ENCODE results near the gene SLC25A39.

The SLC25A39 gene

DNA sequence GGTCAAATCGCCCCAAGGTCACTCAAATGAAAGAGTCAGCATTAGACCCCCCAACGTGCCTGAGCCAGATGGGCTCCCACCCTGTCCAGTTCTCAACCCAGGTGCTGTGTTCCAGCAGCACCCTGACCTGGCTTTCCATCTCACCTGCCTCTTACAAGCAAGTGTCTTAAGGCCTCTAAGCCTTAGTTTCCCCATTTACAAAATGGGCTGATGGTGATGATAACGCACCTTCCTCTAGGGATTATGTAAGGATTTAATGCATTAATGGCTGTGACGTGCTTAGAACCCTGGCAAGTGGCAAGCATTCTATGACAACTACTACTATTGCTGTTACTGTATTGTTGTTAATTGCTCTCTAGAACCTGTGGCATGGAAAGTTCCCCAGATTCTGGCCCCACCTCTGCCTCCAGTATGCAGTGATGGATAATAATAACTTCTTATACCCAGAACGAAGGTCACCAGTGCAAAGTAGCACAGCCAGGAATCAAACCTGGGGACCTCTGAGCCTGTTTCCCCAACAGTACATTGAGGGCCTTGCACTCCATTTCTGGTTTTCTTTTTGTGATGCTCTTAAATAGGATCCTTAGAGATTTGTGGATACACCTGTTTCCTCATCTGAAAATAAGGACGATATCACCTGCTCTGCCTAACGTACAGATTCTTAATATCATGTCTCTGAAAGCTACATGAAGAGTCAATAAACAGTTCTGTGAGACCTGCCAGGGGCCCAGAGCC lies 3.3 kb upstream of the SLC25A39 start:
- TF ChIP-seq, protein P1, sequence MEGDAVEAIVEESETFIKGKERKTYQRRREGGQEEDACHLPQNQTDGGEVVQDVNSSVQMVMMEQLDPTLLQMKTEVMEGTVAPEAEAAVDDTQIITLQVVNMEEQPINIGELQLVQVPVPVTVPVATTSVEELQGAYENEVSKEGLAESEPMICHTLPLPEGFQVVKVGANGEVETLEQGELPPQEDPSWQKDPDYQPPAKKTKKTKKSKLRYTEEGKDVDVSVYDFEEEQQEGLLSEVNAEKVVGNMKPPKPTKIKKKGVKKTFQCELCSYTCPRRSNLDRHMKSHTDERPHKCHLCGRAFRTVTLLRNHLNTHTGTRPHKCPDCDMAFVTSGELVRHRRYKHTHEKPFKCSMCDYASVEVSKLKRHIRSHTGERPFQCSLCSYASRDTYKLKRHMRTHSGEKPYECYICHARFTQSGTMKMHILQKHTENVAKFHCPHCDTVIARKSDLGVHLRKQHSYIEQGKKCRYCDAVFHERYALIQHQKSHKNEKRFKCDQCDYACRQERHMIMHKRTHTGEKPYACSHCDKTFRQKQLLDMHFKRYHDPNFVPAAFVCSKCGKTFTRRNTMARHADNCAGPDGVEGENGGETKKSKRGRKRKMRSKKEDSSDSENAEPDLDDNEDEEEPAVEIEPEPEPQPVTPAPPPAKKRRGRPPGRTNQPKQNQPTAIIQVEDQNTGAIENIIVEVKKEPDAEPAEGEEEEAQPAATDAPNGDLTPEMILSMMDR (IDR thresholded peaks at IDR 0.05; ENCODE audit: low read depth, low read length, missing control alignments) = no peak
- in situ Hi-C loops (cut with HindIII; ENCODE audit: low pct_ligation_motif_present, low sequenced_read_pairs) = loop anchor here (10.0 kb wide), 1 partner anchor 123 kb away; no protein-coding TSS in a partner anchor
- DNase-seq = no peak

DNA sequence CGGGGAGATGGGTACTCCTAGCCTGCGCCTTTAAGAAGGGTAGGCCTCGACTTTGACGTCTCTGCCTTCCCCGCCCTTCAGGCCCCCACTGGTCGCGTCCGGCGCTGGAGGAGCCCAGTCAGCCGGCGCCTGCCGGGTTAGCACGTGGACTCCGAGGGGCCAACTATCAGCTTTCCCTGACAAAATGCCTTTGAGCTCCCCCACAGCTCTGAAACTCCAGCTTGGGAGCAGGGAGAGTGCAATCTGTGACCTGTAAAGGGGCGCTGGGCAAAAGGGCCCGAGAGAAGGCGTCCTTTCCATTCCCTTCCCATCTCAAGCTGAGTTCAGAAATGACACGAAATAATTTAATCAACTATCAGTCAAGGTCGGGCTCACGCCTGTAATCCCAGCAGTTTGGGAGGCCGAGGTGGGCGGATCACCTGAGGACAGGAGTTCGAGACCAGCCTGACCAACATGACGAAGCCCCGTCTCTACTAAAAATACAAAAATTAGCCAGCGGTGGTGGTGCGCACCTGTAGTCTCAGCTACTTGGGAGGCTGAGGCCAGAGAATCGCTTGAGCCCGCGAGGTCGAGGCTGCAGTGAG lies 2.3 kb upstream of the SLC25A39 start:
- H3K4me3 ChIP-seq (ENCODE audit: low read depth, low read length) = no peak overlapping the region
- H3K27ac ChIP-seq = no peak overlapping the region
- peak; percentile 96 for DNase-seq
- peaks cover 4% of the 10 kb centered on the region for H3K36me3 ChIP-seq (replicated peaks)
- TF ChIP-seq, protein P1 (IDR thresholded peaks at IDR 0.05; ENCODE audit: low read depth, low read length, missing control alignments) = no peak
- in situ Hi-C loops (cut with HindIII; ENCODE audit: low pct_ligation_motif_present, low sequenced_read_pairs) = loop anchor here (10.0 kb wide), 1 partner anchor 122 kb away; no protein-coding TSS in a partner anchor
- no peaks in the 10 kb centered on the region for H3K27me3 ChIP-seq (replicated peaks)

More for the DNA sequence above, 3.3 kb upstream of the SLC25A39 start:
- Histone ChIP-seq H3K4me3 (ENCODE audit: low read depth, low read length) (no peak overlapping the region), H3K27me3 (replicated peaks) (no peaks in the 10 kb centered on the region), H3K27ac (no peak overlapping the region), H3K36me3 (replicated peaks) (no peaks in the 10 kb centered on the region)

DNA sequence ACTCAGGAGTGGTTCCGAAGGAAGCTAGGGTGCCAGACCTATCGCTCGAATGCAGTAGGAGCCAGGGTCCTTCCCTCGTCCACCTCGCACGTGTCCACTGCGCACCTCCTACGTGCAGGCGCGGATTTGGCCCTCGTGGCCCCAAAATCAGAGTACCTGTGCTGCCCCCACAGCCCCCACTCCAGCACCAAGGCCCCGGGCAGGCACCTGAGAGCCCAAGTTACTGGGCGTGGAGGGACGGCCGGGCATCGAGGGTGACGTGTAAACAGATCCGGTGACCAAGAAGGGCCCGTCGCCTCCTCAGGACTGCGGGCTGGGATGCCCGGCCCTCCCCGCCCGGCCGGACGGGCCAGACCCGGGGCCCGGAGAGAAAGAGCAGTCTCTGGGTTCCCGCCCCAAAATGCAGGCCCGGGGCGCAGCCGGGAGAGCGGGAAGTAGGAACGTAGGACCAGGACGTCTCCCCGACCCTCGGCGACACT lies 492 bp downstream of the SLC25A39 start:
- no peak for DNase-seq

DNA sequence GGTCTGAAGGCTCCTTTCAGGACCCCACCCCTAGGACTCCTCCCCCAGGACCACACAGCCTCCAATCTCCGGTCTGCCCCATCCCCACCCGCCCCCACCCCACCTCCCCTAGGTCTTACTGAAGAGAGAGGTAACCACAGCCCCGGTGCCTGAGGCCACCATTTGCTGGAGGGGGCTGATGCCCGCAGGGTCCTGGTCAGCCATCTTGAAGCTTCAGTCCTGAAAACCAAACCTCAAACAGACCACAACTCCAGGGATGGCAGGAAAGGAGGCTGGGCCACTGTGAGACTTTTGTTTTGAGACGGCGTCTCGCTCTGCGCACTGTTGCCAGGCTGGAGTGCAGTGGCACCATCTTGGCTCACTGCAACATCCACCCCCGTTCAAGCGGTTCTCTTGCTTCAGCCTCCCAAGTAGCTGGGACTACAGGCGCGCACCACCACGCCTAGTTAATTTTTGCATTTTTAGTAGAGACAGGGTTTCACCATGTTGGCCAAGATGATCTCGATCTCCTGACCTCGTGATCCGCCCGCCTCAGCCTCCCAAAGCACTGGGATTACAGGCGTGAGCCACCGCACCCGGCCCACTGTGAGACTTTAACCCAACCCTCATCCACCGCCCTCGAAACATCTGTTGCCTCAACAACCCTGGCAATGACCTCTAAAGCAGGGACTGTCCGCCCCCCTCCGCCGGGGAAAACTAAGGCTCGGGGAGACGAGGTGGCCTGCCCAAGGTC lies 1.1 kb downstream of the SLC25A39 start:
- Histone ChIP-seq H3K27ac (no peak overlapping the region), H3K27me3 (replicated peaks) (no peaks in the 10 kb centered on the region), H3K36me3 (replicated peaks) (peaks cover 20% of the 10 kb centered on the region), H3K4me3 (ENCODE audit: low read depth, low read length) (peak overlapping the region; percentile 76)
- DNase-seq = no peak
- in situ Hi-C loops (cut with HindIII; ENCODE audit: low pct_ligation_motif_present, low sequenced_read_pairs) = loop anchor here (10.0 kb wide), 1 partner anchor 119 kb away; no protein-coding TSS in a partner anchor
- TF ChIP-seq, protein P1 (IDR thresholded peaks at IDR 0.05; ENCODE audit: low read depth, low read length, missing control alignments) = no peak

More for the DNA sequence above, 492 bp downstream of the SLC25A39 start:
- H3K36me3 ChIP-seq (replicated peaks) = peaks cover 20% of the 10 kb centered on the region
- TF ChIP-seq, protein P1 (IDR thresholded peaks at IDR 0.05; ENCODE audit: low read depth, low read length, missing control alignments) = no peak
- peak overlapping the region; percentile 76 for H3K4me3 ChIP-seq (ENCODE audit: low read depth, low read length)
- peak overlapping the region; percentile 26 for H3K27ac ChIP-seq
- in situ Hi-C loops (cut with HindIII; ENCODE audit: low pct_ligation_motif_present, low sequenced_read_pairs) = loop anchor here (10.0 kb wide), 1 partner anchor 119 kb away; no protein-coding TSS in a partner anchor
- H3K27me3 ChIP-seq (replicated peaks) = no peaks in the 10 kb centered on the region

DNA sequence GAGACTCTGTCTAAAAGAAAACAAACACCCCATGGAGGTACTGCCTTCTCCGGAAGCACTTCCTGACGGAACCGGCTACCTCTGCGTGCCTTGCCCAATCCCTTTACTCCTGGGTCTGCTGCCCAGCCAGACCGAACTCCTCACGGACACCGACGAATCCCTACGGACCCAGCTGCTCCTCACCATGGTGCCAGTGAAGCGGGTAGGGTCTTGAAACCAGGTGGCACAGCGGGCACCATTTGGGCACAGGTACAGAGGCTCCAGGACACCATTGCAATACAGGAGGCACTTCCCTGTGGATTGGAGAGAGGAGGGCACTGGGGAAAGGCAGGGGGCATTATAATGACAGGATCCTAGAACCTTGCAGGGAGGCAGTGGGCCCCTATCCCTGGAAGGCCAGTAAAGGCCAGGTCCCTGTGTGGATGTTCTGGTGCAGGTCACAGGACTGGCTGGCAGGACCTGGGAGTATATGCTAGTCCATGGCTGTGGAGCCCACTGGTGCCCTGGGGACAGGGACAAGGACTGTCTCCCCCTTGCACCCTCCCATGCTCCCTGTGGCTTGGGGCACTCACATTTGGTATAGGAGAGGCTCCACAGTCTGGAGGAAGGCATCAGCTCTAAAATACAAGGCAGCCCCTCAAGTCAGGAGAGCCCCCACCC lies 2.3 kb downstream of the SLC25A39 start:
- in situ Hi-C loops (cut with HindIII; ENCODE audit: low pct_ligation_motif_present, low sequenced_read_pairs) = loop anchor here (10.0 kb wide), 1 partner anchor 118 kb away; no protein-coding TSS in a partner anchor
- no peak overlapping the region for H3K4me3 ChIP-seq (ENCODE audit: low read depth, low read length)
- TF ChIP-seq, protein P1 (IDR thresholded peaks at IDR 0.05; ENCODE audit: low read depth, low read length, missing control alignments) = no peak
- peaks cover 20% of the 10 kb centered on the region for H3K36me3 ChIP-seq (replicated peaks)
- H3K27ac ChIP-seq = no peak overlapping the region
- DNase-seq = no peak
- H3K27me3 ChIP-seq (replicated peaks) = no peaks in the 10 kb centered on the region

Measured in brain microvascular endothelial cell (primary cell).